GM21737 (cell line): ENCODE results near the gene DDX56.

Experiments
- ATAC-seq: cut with Tn5 transposase; IDR thresholded peaks from one replicate; pipeline ENCODE4 v1.9.1; 2021; ENCODE audit warnings: mild to moderate bottlenecking, moderate library complexity; ENCODE audit not compliant: unreplicated experiment

DDX56 gene

DNA sequence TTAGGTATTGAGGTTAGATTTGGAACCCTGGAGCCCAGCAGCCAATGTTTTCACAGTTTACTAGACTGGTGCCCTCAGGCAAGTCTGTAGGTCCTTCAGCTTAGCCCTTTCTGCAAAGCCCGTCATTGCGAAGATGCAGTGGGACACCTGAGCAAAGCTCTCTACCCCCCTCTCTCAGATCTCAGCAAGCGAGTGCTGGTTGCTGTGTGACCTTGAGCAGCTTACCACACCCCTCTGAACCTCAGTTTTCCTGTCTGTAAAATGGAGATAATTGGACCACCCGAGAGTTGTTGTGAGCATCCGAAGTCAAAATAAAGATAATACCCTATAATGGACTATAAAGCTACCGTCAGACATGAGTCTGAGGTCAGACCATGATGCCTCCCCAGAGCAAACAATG, 36.3 kb downstream of the DDX56 start:
- no peak for ATAC-seq

DNA sequence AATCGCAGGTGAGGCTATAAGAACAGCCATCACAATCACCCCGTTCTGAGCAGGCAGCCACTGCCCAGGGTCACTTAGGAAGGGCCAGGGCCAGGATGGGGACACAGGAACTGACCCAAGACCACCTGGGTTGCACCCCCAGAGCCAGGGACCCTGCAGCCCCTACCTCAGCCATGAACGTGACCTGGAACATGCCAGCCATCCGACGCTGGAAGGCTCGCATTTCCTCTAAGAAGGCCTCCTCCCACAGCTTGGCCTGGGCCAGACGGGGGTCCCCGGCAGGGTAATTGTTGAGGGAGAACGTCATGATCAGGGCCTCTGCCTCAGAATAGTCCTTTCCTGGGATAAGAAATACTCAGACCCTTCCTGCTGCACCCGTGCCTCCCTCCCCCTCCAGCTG, 37.6 kb downstream of the DDX56 start:
- ATAC-seq = no peak

DNA sequence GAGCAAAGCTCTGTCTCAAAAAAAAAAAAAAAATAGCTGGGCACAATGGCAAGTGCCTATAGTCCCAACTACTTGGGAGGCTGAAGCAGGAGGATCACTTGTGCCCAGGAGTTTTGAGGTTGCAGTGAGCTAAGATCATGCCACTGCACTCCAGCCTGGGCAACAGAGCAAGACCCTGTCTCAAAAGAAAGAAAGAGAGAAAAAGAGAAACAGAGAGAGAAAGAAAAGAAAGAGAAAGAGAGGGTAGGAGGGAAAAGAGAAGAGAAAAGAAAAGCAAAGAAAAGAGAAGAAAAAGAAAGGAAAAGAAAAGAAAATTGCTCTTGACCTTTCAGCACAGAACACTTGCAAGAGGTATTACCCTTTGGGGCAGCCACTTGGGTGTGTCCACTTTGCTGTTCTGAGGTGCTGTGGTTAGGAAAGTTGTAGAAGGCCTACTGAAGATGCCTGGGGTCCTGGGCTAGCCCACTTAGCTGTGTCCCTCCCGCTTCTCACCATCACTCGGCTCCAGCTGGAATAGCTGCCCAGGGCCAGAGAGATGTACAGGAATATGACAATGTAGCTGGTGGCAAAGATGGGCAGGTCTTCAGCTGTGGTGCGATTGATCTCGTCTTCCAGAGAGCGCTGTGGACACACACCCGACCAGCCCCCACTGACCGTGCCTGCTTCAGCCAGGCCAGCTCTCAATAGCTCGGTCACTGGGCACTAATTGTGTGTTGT, 38.2 kb downstream of the DDX56 start:
- ATAC-seq = no peak

DNA sequence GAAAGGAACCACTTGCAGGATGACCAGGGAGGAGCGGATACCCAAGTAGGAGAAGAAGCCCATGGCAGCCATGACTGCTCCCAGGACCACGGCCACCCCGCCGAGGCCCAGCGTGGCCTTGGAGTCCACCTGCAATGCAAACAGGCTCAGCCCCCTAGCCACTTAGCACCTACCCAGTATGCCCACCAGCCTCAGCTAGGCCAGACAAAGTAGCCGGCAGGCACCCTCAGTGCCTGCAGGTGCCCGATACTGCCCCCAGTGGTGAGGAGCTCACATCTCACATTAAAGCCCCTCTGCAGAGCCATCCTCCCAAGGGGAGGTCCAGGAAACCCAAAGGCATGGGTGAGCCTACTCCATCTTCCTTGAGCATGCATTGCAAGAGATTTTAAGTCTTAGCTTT, 39.2 kb downstream of the DDX56 start:
- ATAC-seq = no peak

DNA sequence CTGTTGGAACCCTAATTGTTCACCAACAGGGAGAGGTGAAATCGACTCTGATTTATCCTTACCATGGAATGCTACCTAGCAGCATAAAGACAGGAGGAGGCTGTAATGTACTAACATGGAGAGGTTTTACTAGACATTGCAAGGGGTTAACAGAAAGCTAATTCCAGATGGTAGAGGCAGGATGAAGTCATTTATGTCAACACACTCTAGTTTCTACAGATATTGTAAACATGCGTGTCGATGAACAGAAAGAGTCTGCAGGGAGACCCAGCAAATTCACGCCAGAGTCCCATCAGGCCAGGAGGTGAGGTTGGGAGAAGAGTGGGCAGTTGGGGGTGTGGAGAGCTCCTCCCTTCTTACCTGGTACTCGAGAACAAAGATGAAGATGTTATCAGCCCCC, 39.6 kb downstream of the DDX56 start:
- no peak for ATAC-seq

DNA sequence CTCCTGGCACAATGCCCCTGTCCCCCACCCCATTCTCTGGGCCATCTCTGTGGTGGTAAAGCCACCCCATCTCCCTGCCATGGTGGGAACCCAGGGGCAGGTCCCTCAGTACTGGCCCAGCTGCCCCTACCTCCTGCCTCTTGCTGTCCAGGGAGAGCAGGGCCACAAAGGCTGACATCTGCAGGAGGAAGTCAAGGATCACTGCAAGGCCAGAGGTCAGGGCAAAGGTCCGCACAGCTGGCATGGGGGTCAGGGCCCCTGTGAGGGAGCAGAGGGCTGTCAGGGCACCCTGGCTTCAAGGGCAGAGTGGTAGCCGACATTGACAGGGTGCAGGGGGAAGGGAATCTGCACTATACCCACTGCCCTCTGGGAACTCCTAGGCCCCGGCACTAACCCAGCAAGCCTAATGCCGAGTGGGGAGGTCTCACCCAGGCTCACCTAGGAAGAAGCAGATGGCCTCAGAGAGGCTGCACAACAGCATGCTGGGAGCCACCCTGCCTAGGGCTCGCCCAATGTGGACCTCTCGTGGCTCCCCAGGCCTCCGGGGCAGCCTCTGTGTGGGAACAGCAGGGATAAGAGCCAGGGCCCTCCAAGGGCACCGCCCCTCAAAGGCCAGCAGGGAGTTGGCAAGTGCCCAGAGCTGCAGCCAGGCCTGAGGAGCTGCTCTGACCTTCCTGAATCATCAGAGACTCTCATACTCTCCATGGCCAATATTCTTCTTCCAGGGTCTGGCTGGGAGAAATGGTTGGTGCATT, 40.2 kb downstream of the DDX56 start:
- no peak for ATAC-seq

DNA sequence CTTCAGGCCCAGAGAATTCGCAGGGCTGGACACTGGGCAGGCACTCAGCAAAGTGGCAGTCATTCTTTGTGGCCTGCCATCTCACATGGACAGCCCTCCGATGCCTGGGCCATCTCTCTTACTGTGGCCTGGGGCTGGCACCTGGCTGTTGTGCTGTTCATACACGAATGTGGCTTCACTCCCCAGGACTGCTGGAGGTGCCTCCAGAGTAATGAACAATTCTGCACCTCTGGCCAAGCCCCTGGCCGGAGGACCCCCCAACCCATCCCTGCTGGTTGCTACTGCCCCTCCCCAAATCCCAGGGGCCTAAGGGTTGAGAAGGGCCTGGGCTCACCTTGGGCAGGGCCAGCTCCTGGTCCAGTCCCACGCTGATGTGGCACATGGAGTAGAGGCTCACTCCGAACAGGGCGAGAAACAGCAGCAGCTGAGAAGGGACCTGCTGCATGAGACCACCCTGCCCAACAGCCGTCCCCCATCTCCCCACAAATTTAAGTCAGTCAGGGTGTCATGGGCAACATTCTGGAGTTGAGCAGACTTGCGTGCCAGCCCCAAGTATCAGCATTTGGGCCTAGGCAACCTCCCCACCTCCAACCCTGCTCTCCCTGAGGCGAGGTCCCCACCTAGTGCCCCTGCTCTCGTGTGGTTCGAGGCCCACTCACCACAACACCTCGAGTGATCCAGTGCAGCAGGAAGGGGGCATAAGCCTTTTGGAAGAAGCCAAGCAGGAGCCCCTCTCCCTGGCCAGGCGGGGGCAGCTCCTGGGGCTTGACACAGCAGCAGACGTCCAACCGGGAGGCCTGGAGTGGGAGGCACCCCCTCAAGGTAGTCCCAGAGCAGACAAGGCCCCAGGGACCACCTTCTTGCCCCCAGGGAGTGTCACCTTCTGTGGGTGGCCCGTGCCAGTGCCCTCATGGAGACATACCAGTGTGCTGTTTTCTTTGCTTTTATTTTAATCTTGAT, 42.0 kb downstream of the DDX56 start:
- no peak for ATAC-seq

DNA sequence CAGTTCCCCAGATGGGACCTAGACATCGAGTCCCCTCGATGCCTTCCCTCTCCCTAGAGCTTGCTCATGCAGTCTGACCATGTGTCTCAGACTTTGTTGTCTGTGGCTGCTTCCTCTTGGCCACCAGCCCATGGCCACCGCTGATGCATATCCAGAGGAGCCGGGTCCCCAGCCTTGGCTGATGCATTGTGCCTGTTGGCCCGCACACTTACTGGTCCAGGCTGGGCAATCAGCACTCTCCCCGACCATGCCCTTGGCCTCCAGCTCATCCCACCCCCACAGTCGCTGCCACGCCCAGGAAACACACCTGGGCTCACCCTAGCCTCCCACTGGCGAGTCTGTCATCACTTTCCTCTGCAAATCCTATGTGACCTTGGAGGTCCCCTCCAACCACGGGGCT, 42.7 kb downstream of the DDX56 start:
- ATAC-seq = no peak

DNA sequence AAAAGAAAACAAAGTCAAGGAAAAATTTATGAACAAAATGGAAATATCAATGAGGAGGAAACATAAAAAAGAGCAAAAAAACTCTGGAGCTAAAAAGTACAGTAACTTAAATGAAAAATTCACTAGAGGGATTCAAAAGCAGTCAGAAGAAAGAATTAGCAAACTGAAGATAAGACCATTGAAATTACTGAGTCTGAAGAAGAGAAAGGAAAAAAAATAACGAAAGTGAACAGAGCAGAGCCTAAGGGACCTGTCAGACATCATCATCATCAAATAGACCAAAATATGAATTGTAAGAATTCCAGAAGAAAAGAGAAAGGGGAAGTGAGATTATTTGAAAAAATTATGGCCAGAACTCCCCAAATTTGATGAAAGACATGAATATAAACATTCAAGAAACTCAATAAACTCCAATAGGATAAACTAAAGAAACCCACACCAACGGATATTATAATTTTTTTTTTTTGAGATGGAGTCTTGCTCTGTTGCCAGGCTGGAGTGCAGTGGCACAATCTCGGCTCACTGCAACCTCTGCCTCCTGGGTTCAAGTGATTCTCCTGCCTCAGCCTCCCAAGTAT, 48.8 kb downstream of the DDX56 start:
- ATAC-seq = no peak

DNA sequence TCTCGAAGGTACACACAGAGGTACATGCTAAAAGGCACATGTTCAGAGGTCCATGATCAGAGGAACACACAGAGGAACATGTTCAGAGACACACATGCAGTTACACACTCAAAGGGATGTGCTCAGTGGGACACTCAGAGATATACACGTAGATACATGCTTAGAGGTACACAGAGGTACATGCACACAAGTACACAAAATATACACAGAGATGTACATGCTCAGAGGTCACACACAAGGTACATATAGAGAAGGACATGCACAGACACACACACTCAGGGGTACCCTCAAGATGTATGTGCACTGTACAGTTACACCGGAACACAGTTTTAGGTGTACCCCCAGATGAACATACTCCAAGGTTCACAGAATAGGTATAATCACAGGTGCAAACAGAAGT, 51.4 kb downstream of the DDX56 start:
- no peak for ATAC-seq

DNA sequence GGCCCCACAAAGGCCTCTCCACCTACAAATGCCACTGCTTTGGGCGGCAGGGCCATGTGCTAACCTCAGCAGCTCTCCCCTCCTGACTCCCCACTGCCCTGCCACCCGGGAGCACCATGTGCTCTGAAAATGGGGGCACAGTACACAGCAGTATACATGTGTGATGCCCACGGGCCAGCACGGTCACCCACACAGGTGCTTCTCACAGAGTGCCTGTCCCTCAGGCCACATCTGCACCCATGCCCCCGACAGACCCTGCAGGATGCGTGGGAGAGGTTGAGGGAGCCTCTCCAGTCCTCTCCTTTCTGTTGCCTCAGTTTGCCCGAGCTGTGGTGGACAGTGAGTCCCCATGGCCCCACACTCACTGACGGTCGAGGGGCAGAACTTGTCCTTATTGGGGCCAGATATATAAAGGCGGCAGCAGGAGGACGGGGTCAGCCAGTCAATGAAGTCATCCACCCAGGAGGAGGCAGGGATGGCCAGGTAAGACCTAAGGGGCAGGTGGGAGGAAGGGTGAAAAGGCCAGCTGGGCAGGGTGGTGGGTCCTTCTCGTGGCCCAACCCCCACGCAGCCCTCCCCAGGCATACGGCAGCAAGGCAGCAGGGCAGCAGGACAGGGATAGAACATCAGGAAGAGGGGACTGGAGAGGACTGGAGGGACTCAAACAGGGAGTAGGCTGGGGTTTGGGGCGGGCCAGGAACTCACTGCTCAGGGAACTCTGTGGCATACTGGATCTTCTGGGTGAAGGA, 52.2 kb downstream of the DDX56 start:
- ATAC-seq = no peak

DNA sequence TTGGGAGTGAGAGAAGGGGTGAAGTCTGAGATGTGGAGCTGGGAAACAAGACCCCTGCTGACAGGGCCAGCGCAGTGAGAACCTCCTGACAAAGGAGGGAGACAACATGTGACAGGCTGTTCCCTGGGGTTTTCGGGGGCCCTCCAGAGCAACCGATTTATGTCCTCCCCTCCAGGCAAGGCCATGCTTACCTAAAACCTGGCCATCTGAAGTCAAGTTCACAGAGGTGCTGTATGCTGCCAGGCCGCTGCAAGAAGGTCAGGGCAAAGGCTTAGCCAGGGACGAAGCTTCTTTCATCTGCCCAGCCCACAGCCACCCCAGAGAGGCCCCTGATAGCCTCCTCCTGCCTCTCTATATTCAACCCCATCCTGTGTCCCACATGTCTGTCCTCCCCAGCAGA, 53.1 kb downstream of the DDX56 start:
- ATAC-seq = no peak

DNA sequence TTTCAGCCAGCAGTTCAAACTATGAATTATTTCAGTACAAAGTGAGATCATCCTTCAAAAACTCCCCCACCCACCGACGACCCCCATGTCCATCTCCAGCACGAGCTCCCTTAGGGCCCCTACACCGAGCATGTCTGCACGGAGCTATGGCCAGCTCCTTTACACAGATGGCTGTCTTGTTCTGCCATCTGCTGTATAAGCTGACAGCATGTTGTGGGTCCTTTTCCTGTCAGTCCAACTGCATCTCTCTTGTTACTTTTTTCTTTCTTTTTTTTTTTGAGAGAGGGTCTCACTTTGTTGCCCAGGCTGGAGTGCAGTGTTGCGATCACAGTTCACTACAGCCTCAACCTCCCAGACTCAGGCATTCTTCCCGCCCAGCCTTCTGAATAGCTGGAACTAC, 54.2 kb downstream of the DDX56 start:
- ATAC-seq = no peak

DNA sequence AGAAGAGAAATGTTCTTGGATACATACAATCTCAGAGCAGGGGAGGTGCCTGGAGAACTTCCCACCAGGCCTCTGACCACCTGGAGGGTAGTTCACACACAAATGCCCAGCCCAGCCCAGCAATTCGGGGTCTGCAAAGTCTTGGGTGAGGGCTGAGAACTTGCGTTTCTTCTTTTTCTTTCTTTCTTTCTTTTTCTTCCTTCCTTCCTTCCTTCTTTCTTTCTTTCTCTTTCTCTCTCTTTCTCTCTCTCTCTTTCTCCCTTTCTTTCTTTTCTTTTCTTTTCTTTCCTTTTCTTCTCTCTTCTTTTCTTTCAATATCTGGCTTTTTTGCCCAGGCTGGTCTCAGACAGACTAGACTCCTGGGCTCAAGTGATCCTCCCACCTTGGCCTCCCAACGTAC, 54.9 kb downstream of the DDX56 start:
- ATAC-seq = no peak

DNA sequence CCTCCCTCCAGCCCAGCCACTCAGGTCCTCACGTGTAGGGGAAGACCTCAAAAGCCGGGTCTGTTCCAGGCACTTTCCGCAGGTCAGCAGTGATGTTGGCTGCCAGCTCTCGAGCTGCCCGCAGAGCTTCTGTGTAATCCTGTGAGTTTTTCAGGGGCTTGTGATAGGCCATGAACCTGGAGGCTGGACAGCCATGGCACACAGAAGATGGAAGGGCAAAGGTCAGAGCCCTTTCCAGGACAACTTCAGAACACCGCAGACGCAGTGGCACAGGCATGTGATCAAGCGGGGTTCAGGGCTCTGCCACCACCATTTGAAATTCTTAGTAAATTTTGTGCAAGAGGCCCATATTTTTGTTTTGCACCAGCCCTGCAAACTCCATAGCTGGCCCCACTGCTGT, 56.5 kb downstream of the DDX56 start:
- ATAC-seq = no peak
